GM18909 (cell line): ENCODE results near the gene DHX58.

ENCODE experiments used
- ATAC-seq: cut with Tn5 transposase; IDR thresholded peaks from one replicate; pipeline ENCODE4 v1.9.1; 2021; ENCODE audit warnings: mild to moderate bottlenecking; ENCODE audit not compliant: unreplicated experiment, poor library complexity

DHX58 gene

GRCh38 chr17:42111265-42111636, 1.3 kb downstream of the DHX58 start:
- ATAC-seq = no peak

DNA sequence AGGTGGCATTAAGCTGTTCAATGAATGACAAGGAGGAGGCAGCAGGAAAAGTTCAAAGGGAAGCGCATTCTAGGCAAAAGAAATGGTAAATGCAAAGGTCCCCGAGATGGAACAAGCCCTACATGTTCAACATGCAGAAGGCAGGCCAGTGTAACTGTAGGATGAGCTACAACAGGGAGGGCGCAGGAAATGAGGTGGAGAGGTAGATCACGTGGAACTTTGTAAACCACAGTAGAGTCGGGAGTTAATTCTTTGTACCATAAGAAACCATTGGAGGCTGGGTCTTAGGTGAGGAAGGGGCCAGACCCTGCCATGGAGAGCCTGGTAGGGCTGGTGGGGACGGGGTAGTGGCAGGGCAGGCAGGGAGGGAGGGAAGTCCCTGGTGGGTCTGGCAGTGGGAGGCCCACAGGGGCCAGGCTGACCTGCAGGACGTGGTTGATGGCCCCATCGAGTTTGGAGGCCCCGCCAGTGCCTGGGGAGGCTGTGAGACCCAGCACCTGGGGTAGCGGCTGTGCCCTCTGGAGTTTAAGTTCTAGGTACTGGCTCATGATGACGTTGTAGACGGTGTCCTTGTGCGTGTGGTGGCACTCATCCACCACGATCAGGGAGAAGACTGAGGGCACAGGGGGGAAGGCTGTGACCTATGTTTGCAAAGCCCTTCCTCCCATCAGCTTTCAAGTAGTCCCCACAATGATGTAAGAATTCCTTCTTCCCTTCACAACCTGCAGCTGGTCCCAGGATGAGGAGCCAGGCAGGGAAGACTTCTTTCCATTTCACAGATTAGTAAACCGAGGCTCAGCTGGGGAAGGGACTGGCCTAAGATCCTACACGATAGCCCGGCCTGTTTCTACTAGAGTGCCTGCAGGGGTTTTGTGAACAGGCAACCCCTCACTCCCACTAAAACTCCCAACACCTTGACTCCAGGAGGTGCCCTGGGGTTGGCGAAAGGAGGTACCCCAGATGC, 1.9 kb downstream of the DHX58 start:
- ATAC-seq = no peak

- ATAC-seq = no peak
Measured at GRCh38 chr17:42109086-42109485, 3.4 kb downstream of the DHX58 start.

GRCh38 chr17:42107597-42108576, 4.6 kb downstream of the DHX58 start:
- peak; percentile 71 for ATAC-seq

GRCh38 chr17:42107124-42107523, 5.4 kb downstream of the DHX58 start:
- ATAC-seq = no peak

DNA sequence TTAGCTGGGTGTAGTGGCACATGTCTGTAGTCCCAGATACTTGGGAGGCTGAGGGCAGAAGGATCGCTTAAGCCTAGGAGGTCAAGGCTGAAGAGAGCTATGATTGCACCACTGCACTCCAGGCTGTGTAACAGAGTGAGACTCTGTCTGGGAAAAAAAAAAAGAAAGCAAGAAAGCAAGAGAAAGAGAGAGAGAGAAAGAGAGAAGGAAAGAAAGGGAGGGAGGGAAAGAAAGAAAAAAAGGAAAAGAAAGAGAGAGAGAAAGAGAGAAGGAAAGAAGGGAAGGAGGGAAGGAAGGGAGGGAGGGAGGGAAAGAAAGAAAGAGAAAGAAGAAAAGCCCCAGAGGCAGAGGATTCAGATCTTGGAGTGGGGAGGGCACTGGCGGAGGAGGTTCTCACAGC, 6.5 kb downstream of the DHX58 start:
- ATAC-seq = no peak

DNA sequence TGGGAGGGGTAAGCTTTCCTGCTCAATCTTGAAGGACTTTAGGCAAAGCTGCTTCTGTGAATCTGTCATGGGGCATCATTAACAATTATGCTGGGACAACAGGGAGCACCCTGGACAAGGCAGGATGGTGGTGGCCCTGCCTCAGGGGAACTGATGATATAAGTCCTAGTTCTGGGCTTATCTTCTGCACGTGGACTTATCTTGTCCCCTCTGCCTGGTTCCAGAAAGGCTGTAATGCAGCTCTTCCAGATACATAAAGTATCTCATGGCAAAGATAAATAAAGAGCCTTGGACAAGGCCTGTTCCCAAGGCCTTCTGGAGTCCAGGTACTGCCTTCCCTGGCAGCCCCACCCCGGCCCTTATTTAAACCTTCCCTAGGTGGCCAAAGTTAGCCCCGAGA, 8.2 kb downstream of the DHX58 start:
- no peak for ATAC-seq

- no peak for ATAC-seq
Measured at GRCh38 chr17:42103221-42103954, 9.1 kb downstream of the DHX58 start.

DNA sequence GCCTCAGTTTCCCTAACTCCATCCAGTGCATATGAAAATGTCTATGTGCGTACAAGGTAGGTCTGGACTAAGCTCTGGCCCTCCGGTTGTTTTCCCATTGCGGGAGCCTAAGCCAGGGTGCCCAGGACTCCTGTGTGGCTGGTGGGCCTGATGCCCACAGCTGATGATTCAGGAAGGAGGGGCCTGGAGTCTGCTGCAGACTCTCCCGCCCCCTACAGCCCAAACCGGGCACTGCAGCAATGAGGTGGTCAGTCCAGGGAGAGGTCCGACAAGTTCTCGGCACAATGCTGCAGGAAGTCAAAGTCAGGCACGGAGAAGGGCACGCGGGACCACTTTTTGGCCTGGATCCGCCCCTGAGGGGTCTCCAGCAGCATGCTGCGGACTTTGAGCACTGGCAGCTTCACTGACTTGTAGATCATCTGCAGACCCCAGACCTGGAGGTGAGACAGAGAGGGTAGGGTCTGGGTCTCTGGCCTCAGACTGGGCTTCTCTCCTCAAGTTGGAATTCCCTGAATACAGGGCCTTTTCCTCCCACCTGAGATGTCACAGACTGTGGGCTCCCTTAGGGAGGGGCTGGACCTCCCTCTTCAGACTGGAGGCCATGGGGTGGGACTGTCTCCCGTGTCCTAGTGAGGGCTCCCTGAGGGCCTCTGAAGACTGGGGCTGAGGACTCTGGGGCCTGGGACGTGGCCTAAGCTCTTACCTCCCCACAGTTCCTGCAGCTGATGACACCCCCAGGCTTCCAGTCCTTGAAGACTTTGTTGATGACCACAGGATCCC, 10.8 kb downstream of the DHX58 start:
- peak; percentile 44 for ATAC-seq

- ATAC-seq = no peak
Measured at GRCh38 chr17:42098730-42099399, 13.6 kb downstream of the DHX58 start.

DNA sequence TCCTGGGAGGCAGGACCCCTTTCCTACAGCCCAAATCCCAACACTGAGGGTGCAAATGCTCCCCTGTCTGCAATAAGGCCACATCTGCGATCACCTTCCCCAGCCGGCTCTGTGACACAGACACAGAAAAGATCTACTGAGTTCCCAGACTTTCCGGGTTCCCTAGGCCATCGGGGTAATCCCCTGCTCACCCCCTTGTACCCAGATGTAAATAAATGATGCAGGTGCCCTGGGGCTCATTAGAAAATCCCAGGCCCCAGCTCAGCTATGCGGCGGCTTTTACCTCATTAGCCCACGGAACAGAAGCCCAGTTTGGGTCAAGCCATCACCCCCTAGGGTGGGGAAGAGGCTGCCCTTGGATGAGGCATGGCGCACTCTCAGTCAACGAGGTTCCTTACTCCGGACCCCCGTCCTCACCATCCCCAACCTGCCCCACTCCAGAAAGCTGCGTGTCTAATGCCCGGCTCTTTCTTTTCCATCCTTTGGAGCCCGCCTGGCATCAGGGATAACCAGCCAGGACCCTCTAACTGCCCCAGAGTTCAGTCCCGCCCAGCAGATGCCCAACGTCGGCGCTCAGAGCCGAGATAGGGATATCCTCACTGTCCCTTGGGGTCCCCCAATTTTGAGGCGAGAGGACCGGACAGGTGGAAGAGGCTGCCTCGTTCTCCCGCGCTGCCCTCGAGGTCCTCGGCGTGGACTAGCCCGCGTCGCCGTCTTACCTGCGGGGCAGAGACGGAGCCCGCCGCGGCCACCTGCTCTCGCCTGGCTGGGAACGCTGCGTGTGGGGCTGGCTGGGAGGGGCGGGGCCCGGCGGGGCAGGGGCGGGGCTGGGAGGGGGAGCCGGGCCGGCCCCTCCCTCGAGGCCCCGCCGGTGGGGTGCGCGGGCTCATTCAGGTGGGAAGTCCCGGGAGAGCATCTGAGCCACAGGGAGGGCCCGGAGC, 14.6 kb downstream of the DHX58 start, which contains the start of gene ZNF385C:
Gene ZNF385C (minus strand): TSS at position 783 of the 941 bp plus-strand sequence. CDS start 35,417 bp downstream, outside the sequence.
- no peak for ATAC-seq

DNA sequence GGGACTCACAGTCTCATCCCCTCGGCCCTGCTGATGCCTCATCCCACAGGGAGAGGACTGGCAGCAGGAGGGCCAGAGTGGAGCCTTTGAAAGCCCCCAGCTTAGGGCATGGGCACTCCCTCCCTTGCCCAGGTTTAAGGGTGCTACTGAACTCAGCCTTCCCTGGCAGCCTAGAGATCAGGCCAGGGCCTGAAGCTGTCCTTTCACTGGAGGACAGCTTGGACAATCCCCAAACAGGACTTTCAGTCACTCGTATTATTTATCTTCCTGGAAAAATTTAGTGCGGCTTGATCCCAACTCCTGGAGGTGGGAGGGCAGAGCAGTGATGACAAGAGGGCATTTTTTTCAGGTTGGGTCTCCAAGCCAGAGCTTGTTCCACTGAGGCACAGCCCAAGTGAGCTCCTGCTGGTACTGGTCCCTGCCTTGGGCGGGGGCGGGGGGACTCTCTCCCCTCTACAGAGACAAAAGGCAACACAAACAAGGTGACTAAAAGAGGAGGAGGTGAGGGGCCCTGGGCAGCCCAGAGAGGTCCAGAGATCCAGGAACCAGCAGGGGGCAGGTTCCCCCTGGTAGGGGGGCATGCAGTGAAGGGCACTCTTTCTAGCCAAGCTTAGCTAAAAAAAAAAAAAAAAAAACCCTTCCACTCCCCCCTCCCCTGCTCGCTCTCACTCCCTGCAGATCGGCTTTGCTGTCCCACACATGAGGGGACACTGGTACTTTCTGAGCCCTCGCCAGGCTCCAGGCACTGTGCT, 16.0 kb downstream of the DHX58 start:
- no peak for ATAC-seq

DNA sequence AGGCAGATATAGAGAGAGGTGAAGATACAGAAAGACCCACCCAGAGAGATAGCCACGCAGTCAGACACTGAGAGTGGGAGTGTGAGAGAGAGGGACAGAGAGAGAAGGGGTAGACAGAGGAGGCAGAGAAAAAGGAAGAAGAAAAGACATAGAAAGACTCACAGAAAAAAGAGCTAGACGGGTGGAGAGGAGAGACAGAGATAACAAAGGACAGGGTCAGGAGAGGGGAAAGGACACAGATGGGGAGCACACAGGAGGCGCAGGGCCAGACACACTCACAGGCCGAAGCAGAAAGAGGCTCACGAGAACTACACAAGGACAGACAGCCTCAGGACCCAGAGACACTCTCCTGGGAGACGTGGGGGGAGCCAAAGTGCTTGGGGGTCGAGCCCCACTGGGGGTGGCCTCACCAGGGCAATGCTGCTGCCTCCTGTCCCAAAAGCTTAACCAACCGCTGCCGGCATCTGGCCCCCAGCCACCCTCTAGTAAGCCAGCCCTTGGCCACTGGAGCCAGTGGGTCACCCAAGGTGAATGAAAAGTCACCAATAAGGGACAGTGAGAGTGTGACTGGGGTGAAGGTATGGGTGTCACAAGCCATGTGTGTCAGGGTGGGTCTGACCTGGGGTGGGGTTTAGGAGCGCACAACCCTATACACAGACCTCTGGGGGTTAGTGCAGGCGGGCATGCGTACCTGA, 18.0 kb downstream of the DHX58 start:
- no peak for ATAC-seq

- no peak for ATAC-seq
Measured at GRCh38 chr17:42092939-42093338, 19.6 kb downstream of the DHX58 start.

GRCh38 chr17:42090964-42091790, 21.3 kb downstream of the DHX58 start:
- no peak for ATAC-seq

DNA sequence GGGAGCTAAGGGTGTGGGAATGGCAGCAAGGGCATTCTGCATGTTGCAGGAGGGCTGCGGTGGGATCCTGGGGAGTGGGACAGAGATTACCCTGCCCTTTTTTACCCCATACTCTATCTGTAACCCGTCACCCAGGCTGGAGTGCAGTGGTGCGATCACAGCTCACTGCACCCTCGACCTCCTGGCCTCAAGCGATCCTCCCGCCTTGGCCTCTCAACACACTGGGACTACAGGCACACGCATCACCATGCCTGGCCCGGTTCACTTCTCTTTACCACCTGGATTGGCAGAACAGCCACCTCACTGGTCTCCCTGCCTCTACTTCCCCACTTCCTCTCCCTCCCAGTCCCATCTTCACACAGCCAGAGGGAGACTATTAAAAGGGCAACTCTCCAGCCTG, 23.8 kb downstream of the DHX58 start:
- ATAC-seq = no peak
